GM19372 (cell line): ENCODE measurements around the gene SMAD7.

Source experiments
- ATAC-seq: cut with Tn5 transposase; IDR thresholded peaks from one replicate; pipeline ENCODE4 v1.9.1; 2021; ENCODE audit warnings: mild to moderate bottlenecking, low read depth, moderate library complexity; ENCODE audit not compliant: unreplicated experiment

The SMAD7 gene

DNA sequence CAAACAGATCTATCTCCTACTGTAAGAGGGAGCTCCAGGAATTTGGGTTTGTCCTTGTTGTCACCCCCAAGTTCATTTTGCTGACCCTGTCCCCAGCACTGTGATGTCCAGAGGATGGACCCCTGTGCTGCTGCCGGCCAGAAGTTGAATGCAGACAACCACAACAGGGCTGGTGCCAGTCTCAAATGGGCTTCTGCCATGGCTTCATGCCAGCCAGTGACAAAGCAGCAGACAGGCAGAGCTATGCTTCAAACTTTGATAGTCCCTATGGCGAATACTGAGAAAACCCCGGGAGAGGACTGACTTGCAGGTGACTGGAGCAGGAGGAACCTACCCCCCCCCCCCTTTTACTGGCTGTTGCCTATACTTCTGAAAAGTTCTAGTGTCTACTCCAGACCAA, 3.2 kb downstream of the SMAD7 start:
- ATAC-seq = no peak

DNA sequence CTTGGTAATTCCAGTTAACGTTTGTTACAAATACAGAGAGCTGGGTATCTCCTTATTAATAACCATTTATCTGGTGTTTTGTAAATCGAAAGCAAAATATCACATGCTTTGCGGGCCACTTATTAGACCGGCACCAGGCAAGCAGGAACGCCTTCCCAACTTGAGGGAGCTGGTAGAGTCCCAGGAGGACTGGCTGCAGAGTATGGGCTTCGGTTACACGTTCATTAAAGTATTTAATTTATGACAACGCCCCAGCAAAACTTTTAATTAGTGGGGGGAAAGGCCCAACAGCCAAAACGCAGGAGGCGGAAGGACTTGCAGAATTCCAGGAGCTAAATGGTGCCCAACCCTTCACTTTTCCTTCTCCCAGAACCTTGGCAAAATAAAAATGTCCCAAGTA, 3.7 kb downstream of the SMAD7 start:
- ATAC-seq = no peak

DNA sequence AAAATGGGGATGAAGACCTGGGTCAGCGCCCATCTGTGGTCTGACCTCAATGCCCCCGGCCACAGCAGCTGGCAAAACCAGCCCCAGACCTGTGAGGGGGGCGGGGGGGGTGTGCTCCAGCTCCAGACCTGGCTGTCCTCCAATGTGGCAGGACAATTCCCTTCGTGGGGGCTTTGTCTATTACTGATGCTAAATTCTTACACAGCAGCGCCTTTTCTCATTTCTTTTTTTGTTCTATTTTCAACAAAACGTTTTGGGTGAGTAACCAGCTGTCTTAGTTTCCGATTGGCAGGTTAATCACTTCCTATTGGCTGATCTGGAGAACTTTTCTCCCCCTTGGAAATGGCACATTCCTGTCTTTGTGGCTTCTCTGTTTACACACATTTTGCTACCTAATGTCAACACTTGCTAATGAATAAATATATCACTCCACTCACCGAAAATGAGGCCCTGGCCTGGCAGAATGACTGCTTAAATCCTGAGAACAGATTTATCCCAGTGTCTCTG, 4.4 kb downstream of the SMAD7 start:
- ATAC-seq = no peak

DNA sequence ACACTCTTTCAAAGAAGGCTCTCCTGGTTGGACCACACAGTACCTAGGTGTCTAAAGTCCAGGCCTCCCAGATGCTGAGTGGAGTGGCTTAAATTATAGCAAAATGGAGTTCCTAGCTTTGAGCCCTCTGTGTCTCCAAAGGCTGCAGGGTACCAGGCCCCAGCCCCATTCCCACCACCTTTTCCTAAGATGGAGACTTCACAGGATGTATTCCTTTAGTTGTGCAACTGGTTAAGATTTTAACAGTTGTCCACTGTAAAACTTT, 4.9 kb downstream of the SMAD7 start:
- no peak for ATAC-seq

DNA sequence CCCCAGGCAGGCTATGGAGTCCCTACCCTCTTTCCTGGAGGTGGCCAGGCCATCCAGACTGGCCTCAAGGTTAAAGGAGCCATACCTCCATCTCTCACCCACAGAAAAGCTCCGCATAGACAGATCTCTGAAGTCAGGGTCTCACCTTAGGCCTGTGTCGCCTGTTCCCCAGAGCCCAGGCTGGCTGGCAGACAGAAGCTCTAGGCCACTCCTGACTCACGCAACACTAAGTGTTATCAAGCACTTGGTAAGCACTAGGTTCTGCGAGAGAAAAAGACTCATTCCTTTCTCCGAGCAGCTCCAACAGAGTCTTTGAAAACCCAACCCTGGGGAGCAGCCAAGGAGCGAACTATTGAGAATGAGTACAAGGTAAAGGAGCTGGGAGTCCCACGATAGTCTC, 6.1 kb downstream of the SMAD7 start:
- no peak for ATAC-seq

DNA sequence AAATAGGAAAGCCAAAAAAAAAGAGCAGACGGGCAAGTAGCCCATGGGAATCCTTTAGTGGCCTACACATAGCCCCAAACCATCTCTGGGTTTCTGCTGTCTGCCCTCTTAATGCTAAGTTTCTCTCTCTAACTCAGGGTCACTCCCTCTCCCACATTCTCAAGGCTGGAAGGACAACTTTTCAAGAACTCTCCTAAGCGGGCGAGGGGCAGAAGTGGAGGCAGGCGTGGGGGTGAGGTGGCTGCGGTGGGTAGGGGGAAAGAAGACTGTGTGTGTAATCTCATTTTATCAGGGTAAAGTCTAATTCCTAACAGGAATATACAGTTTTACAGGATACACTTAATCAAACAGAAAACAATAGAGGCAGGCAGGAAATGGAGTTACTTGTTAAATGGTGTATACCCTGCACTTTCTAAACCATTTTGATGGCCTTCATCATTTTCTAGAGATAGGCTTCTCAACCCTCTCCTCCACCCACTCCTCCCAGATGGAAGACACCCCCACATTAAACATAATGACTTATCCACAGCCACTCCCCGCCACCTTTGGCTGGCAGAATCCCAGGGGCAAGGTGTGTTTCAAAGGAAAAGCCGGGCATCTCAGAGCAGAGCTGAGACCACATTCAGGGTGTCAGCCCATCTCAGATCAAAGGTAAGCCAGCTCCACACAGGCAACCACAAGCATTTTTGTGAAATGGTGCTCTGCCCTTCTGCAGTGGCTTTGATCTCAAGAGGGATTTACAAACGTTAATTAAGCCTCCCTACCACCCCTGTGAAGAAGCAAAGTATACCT, 6.8 kb downstream of the SMAD7 start:
- no peak for ATAC-seq

DNA sequence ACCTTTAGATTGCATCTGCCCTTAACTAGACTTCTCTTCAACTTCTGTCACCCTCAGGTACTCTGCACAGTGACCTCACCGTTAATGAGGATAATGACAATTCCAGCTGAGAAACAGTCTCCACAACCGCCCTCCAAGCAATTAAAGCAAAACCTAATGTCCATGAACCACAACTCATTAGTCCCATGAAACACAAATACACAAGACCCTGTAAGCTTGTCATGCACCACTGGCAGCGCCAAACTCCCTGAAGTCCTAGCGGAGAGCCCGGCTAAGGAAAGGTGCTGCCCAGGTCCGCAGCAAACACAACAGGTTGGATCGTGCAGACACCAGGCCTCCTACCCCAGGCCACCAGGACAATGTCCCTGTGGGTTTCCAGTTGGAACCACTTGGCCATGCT, 7.4 kb downstream of the SMAD7 start:
- ATAC-seq = no peak

DNA sequence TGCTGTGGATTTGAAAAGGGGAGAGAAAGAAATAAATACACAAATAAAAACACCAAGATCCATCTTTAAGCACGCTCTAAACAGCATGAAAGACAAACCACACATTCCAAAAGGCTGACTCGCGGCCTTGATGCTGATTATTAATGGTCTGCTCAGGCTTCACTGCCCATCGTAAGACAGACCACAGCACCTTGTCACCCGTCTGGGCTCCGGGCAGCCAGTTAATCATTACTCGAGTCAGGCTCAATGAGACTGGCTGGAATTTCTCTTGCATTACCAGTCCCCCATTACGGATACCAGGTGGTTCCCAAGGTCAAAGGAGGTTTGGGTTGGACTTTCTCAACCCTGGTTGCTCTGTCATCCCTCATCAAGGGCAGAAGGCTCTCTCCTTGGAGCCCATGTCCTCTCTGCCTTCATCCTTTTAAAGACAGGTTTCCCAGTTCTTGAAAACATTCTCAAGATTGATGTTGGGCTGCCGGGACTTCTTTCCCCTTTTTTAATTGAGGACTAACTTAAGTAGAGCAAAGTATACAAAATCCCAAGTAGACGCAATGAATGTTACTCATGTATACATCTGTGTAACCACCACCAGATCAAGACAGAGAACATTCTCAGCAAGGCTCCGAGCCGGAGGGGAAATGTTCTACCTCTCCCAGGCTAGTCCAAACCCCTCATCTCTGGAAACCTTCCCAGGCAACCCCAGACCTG, 8.1 kb downstream of the SMAD7 start:
- no peak for ATAC-seq

DNA sequence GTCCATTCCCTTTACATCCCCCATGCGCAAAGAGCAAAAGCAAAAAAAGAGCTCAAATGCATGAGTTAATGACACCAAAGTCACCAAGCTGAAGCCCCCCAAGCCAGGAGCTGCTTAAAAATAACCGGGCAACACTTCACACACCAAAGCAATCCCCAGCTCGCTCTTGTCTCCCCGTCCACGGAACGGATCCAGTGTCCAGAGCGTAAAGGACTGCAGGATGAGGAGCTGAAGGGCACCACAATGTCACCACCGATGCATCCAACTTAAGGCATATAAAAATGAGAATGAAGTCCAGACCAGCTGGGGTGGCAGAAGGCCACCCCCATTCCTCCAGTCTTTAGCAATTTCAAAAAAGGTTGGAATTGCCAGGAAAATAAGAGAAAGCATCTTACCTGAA, 8.7 kb downstream of the SMAD7 start:
- ATAC-seq = no peak

DNA sequence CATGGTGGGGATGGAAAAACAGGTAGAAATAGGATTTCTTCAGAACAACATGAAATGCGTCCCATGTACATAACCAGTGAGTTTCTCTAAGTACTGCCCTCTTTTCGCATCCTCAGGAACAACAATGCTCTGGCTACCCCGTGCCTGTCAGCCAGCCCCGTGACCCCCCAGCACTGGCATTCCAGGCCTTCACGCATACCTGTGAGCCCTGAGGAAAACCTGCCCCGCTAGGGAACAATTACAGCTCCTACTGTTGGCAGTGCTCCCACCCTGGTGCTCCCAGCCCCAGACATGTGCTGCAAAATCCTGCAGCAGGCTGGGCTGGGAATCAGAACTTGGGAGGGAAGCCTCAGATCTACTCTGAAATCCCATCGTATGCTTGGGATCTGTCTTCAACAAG, 9.1 kb downstream of the SMAD7 start:
- ATAC-seq = no peak

DNA sequence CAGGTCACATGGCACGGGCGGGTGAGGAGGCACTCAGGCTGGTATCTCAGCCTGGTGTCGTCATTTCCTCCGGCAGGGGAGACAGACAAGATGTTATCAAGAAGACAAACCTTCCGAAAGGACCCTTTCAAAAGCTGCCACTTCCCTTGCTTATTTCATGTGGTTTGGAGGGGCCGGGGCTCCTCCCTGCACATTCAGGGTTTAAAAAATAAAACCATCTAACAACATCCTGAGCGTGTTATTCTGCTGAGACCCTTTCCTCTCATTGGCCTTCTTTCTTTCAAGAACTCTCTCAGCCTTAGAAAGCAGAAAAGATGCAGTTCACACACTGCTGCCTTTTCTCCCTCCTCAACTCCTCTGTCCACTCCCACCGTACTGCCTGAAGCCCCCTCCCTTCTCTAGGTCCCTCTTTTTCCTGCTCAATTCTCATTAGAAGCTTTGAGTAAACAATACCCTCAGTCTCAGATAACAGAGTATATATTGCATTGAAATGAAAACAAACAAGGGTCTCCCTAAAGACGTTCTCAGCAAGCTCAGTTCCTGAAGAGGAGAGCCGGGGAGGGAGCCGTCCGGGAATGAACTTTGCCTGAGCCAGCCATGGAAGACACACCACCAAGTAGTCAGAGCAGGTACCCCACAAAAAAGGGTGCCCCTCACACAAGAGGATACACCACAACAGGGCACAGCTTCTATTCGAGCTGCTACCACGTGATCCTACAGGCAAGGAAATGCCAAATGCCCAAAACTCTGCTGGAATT, 9.7 kb downstream of the SMAD7 start:
- ATAC-seq = peak; percentile 50

DNA sequence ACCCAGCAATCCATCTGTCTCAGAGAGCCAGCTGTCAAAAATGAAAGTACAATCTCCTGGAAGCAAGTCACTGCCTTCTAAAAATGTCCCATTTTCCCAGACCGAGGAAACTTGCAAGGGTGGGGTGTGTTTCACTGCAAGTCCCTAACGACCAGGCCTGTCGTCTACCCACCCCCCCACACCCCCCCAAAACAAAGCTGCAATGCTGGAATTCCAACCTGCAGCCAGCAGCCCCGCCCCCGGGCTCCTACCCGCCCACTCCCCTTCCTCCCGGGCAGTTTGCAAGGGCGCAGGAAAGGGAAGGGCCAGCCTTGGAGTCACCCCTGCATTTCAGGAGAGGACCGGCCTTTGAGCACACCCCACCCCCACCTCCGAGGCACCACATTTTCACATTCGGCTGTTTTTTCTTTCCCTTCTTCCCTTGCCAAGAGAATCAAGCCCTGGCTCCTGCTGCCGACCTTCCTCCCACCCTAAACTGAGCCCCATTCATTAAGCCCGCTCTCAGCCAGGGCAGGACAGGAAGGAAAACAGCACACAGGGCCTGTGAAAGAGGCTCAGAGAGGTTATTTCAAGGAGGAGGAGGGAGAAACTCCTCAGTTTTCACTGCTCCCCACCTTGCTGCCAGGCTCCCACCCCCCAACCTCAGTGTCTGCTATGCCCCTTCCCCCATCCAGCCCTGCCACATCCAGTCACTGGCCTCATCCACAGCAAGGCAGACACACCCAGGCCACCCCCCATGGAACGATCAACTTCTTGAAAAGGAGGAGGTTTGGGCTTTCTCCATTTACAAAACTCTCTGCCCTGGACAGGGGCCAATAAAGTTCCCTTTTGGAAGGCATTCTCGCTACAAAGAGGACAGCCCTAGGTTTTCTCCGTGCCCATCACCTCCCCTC, 11.3 kb downstream of the SMAD7 start:
- ATAC-seq = no peak

DNA sequence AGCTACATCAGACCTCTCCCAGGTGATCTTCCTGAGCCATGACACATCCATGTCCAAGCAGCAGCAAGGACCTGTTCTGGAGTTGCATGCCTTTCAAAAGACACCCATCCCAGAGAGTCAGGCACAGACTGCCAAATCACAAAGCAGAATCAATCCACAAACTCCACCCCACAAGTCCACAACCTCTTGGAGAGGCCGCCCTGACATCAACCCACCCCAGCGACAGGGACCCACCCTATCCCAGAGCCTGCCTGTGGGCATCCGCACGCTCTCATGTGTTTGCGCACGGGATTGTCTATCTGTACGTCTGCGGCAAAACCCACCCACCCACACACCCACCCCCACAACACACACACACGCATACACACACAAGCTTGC, 11.9 kb downstream of the SMAD7 start:
- ATAC-seq = no peak

DNA sequence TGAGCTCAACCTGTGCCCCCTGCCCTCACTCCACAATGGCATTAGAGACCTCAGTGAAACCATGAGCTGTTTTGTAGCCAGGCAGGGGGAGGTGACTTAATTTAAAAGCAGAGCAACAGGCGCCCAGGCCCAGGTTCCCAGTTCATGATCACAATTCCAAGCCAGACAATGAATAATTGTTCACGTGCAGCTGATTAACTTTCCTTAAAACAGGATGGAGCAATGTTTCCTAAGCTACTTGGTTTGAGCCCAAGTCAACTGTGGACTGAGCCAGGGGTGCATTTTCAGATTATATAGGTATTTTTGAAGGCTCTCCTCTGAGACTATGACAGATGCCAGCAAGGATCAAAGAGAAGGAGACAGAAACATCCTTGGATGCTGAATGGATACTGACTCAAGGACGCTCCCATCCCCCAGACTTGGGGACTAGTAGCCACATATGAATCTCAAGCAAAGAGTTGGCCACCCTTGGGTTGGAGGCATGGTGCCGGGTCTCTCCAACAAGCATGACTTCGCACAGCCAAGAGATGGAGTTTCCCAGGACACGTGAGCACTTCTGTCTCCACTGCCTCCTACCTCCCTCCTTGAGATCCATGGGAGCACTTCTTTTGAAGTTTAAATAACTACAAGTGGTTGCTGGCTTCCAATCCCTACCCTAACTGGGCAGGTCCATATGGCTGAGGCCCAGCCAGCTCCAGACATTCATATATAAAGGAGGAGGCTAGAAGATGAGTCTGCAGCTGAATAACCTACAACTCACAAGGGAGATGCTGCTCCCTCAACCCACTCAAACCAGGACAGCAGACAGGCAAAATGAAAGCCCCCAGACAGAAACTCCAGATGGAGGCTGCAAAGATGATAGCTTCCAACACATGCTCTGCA, 12.7 kb downstream of the SMAD7 start:
- ATAC-seq = no peak

DNA sequence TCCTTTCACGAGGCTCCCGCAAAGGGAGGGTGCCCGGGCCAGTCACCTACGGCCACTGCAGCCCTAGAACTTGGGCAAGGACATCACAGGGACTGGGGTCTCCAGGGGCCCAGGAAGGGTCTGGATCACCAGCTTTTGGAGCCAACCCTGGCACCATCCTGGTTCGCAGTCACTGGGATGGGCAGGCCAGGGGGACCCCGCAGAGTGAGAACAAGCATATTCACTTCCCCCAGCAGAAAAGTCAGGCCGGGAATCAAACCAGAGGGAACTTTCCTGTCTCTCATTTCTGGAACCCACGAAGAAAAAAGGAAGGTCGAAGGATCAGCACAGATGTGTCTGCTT, 15.4 kb downstream of the SMAD7 start:
- ATAC-seq = no peak

DNA sequence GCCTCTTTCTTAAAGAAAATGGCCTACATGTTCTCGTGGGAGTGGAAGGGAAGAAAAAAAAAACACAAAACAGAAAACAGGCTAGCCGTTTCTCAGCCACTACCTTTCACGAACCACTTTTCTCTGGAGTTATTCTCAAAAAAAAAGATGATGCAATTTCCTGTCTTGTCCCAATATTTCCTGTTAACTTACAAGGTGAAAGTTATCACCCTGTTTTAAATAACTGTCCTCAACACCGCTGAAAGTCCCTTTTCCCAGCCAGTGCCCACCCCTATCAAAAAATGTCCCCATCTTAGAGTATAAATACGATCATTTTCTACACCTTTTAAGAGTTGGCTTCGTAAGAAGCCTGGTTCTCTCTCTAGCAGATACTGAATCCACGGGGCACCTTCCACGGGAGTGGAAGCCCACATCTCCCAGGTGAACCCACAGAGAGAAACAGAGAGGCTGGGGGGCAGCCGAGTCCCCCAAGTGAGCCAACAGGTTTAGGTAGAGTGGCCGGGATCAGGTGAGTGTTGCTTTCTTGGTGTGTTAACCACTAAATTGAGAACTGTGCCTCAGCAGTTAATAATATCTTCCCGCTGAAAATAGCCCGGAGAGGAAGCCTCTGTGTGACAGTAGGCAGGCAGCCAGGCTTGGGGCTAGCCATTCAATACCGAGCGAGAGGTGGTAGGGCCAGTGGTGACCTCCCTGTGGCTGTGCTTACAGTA, 15.9 kb downstream of the SMAD7 start:
- peak; percentile 69 for ATAC-seq

DNA sequence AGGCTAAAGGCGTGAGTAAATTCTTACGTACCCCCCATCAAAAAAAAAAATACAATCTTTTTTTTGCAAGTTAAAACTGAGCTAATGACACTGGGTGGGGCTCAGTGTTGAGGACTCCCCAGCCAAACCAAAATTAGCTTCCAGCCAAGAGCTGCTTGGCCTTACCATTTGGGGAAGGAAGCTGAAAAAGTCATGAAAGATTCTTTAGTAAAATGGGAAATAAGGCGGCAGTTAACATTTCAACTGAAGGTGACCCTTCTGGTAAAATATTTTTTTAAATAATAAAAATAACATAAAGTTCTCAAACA, 16.4 kb downstream of the SMAD7 start:
- no peak for ATAC-seq

DNA sequence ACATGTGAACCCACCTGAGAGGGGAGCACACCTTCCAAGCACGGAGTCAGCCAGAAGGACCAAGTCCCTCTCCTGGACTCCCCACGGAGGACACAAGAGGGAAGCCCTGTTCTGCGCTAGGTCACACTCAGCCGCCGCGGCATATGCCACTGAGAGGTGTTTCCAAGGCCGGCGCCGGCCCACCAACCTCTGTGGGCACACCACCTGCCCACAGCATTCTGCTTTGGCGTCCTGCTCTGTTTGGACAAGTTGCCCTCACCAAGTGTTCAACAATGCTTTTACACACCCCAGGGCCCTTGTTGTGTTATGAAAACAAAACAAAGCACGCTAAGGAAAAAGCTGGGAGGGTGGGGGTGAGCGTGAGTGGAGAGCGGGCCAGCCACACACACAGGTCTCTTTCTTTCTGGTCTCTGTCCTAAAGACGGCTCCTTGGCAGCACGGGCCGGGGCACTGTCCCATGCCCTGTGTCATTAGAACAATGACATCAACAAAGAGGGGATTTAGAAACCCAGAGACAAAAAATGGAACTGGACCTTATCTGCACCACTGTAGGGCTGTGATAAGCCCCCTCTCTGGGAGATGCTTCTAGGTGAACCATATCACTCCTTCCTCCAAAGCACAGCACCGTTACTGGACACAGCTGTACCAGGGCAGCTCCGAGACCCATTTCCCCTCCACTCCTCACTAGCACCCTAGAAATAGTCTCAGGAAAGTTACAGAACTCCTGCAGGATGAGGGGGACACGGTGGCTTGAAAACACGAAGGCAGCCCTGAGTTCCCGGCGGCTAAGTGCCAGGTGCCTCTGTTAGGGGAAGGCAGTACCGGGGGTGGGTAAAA, 17.0 kb downstream of the SMAD7 start:
- ATAC-seq = no peak
